Panc1 (cell line): ENCODE results near the gene B4GALT6. TPM values are rescaled to one million over a fixed set of nuclear protein-coding genes. Genes with fewer than 3 reads are reported as not detected.

ENCODE experiments used
- ATAC-seq: fragments of 200-7000 bp; cut with Tn5 transposase; 2 replicates; pipeline ENCODE4 v1.9.1; 2020; ENCODE audit warnings: mild to moderate bottlenecking, moderate library complexity
- BruUV-seq: library from RNA; stranded (reverse); fragments of 400-500 nt; replicated peaks from 2 replicates; lab custom pipeline; 2021; lab: Mats Ljungman, UMichigan
- CTCF ChIA-PET: fragments of 300-600 bp; sonication (Branson Sonifier 250); formaldehyde crosslinking; loops from one replicate; lab custom pipeline; 2022; ENCODE audit warnings: antibody characterized with exemption; lab: Charles Lee
- POLR2A ChIA-PET: fragments of 300-600 bp; sonication (Branson Sonifier 250); formaldehyde crosslinking; loops from one replicate; lab custom pipeline; 2022; ENCODE audit warnings: antibody characterized with exemption; lab: Charles Lee
- DNase-seq: peaks from one replicate; pipeline ENCODE4 v3.0.0-alpha.2; 2010; ENCODE audit warnings: low read depth, low spot score
- H3K27ac ChIP-seq: 2 replicates; pipeline ENCODE4 v1.5.1; 2011; ENCODE audit warnings: mild to moderate bottlenecking, low read length, inconsistent platforms
- H3K27me3 ChIP-seq: fragments of 200-500 bp; sonication (Bioruptor generic); 2 replicates; pipeline ENCODE4 v1.6.0; 2014; ENCODE audit warnings: low read length, inconsistent platforms; ENCODE audit not compliant: control insufficient read depth, insufficient read depth
- H3K36me3 ChIP-seq: fragments of 200-500 bp; sonication (Bioruptor generic); 2 replicates; pipeline ENCODE4 v1.5.1; 2014; ENCODE audit warnings: inconsistent platforms, mild to moderate bottlenecking, low read length, moderate library complexity; ENCODE audit not compliant: control insufficient read depth, insufficient read depth
- H3K4me1 ChIP-seq: 2 replicates; pipeline ENCODE4 v1.5.1; 2011; ENCODE audit warnings: inconsistent platforms, mild to moderate bottlenecking, low read length, moderate library complexity; ENCODE audit not compliant: control insufficient read depth, insufficient read depth
- H3K4me3 ChIP-seq, 2 experiments: 2 replicates each; pipeline ENCODE4 v1.5.1; 2011 to 2012; ENCODE audit warnings: low read depth in 2 of 2, low read length in 2 of 2, mild to moderate bottlenecking in 2 of 2, inconsistent platforms in 1 of 2, moderate library complexity in 1 of 2
- H3K9me3 ChIP-seq: fragments of 200-500 bp; sonication (Bioruptor generic); 2 replicates; pipeline ENCODE4 v1.5.1; 2014; ENCODE audit warnings: low read depth, mild to moderate bottlenecking, inconsistent platforms, low read length, moderate library complexity; ENCODE audit not compliant: control insufficient read depth, insufficient read depth
- POLR2AphosphoS5 ChIP-seq: IDR thresholded peaks from 2 replicates; pipeline ENCODE4 v1.6.1; 2012; ENCODE audit warnings: mild to moderate bottlenecking, low read depth, low read length, moderate library complexity
- SIN3A ChIP-seq: IDR thresholded peaks from 2 replicates; pipeline ENCODE4 v1.6.1; 2012; ENCODE audit warnings: low read depth, mild to moderate bottlenecking, low read length, moderate library complexity, borderline replicate concordance; ENCODE audit not compliant: insufficient read depth
- TCF7L2 ChIP-seq: IDR thresholded peaks from 2 replicates; pipeline ENCODE4 v1.6.1; 2011; ENCODE audit warnings: mild to moderate bottlenecking, low read depth, low read length, inconsistent platforms
- in situ Hi-C: cut with HindIII; loops from 2 replicates; pipeline ENCODE4 v1.10.0; 2016; ENCODE audit warnings: low sequenced_read_pairs, low pct_unique_long_range_greater_than_20kb
- intact Hi-C: fragments of 100-400 bp; cut with micrococcal nuclease; formaldehyde crosslinking; loops from one replicate; pipeline ENCODE4 v1.10.0; 2022; ENCODE audit not compliant: unreplicated experiment
- total RNA-seq: library from RNA; stranded (reverse); gene quantifications from one replicate; pipeline ENCODE4 v1.2.1, GENCODE V29; 2021; ENCODE audit not compliant: unreplicated experiment
- TF ChIP-seq, protein P1 (sequence below): fragments of 450-650 bp; IDR thresholded peaks from 2 replicates; pipeline ENCODE4 v1.5.1; 2017; ENCODE audit warnings: mild to moderate bottlenecking
- TF ChIP-seq, protein P2 (sequence below), 2 experiments: IDR thresholded peaks; 2 replicates each; pipeline ENCODE4 v1.6.1; 2011 to 2012; ENCODE audit warnings: low read depth in 2 of 2, control low read depth in 1 of 2, low read length in 1 of 2, mild to moderate bottlenecking in 1 of 2, moderate library complexity in 1 of 2; ENCODE audit not compliant: insufficient read depth in 1 of 2

B4GALT6 gene
- total RNA-seq, 1 experiment from 2014 or later = 36.3 TPM

DNA sequence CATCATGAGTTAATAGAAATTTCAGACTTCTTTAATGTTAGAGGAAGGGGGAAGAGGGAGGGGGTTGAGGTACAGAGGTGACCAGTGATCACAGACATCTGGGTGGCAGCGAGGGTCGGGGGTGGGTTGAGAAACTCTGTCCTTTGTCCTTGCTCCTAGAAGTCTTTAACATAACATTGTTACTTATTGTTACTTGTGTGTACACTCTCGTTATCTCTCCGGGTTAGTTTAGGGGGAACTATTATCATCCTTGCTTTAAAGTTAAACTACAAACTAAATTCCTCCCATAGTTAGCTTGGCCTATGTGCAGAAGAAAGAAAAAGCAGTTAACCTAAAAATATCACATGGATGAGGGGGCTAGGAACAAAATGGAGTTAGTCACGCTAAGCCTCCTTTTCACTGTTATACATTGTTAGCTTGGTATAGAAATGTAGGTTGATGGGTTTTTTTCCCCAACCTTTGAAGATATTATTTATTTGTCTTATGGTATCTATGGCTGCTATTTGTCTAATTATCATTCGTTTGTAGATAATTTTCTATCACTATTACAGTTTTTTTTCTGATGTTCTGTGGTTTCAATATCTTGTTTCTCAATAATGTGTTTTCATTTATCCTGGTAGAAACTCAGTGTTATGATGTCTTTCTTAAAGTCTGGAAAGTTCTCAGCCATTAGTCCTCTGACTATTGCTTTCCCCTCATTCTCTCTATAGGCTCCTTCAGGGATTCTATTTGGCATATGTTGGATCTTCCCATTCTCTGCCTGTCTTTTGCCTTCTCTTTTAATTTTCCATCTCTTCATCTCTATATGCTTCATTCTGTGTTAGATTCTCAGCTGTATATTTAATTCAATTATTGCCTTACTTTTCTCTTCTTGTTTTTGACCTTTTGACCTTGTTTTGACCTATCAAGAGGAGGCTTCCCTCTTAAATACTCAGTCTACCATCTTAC is 13.2 kb upstream of the B4GALT6 start:
- Histone ChIP-seq H3K27me3 (no peaks in the 10 kb centered on the region), H3K27ac (no peak overlapping the region), H3K4me1 (no peaks in the 10 kb centered on the region), H3K4me3 (no peak overlapping the region), H3K9me3 (no peaks in the 10 kb centered on the region), H3K36me3 (no peaks in the 10 kb centered on the region)
- DNase-seq = no peak
- POLR2A ChIA-PET = no interaction called here
- CTCF ChIA-PET = no interaction called here
- no TSS peak for BruUV-seq
- intact Hi-C loops (no loop called here), in situ Hi-C loops (no loop called here)
- ATAC-seq = no peak
- TF ChIP-seq SIN3A (no peak), POLR2AphosphoS5 (no peak), TCF7L2 (no peak)
- TF ChIP-seq, protein P1, sequence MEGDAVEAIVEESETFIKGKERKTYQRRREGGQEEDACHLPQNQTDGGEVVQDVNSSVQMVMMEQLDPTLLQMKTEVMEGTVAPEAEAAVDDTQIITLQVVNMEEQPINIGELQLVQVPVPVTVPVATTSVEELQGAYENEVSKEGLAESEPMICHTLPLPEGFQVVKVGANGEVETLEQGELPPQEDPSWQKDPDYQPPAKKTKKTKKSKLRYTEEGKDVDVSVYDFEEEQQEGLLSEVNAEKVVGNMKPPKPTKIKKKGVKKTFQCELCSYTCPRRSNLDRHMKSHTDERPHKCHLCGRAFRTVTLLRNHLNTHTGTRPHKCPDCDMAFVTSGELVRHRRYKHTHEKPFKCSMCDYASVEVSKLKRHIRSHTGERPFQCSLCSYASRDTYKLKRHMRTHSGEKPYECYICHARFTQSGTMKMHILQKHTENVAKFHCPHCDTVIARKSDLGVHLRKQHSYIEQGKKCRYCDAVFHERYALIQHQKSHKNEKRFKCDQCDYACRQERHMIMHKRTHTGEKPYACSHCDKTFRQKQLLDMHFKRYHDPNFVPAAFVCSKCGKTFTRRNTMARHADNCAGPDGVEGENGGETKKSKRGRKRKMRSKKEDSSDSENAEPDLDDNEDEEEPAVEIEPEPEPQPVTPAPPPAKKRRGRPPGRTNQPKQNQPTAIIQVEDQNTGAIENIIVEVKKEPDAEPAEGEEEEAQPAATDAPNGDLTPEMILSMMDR = no peak
- TF ChIP-seq, protein P2, sequence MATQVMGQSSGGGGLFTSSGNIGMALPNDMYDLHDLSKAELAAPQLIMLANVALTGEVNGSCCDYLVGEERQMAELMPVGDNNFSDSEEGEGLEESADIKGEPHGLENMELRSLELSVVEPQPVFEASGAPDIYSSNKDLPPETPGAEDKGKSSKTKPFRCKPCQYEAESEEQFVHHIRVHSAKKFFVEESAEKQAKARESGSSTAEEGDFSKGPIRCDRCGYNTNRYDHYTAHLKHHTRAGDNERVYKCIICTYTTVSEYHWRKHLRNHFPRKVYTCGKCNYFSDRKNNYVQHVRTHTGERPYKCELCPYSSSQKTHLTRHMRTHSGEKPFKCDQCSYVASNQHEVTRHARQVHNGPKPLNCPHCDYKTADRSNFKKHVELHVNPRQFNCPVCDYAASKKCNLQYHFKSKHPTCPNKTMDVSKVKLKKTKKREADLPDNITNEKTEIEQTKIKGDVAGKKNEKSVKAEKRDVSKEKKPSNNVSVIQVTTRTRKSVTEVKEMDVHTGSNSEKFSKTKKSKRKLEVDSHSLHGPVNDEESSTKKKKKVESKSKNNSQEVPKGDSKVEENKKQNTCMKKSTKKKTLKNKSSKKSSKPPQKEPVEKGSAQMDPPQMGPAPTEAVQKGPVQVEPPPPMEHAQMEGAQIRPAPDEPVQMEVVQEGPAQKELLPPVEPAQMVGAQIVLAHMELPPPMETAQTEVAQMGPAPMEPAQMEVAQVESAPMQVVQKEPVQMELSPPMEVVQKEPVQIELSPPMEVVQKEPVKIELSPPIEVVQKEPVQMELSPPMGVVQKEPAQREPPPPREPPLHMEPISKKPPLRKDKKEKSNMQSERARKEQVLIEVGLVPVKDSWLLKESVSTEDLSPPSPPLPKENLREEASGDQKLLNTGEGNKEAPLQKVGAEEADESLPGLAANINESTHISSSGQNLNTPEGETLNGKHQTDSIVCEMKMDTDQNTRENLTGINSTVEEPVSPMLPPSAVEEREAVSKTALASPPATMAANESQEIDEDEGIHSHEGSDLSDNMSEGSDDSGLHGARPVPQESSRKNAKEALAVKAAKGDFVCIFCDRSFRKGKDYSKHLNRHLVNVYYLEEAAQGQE (IDR thresholded peaks at IDR 0.05; ENCODE audit: insufficient read depth in 1 of 2, low read depth in 2 of 2, low read length in 1 of 2) = no peak

DNA sequence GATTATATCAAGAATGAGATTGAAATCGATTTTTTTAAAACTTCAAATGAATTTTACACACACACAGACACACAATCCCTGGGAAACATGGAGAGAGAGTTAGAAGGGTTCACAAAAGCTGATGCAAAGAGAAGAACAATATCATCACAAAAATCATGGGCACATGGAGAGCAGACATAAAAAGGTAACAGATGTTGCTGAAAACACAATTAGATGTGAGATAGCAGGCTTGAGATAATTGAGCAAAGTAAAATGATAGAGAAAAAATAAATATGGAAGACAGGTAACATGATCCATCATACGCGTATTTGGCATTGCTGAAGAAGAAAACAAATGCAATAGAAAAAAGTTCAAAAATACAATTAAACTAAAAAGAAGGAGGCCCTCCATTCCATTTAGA is 11.6 kb upstream of the B4GALT6 start:
- ATAC-seq = no peak
- Histone ChIP-seq H3K36me3 (no peaks in the 10 kb centered on the region), H3K27ac (no peak overlapping the region), H3K27me3 (no peaks in the 10 kb centered on the region), H3K4me1 (no peaks in the 10 kb centered on the region), H3K4me3 (no peak overlapping the region), H3K9me3 (no peaks in the 10 kb centered on the region)
- BruUV-seq = no TSS peak
- POLR2A ChIA-PET = no interaction called here
- TF ChIP-seq, protein P1 = no peak
- TF ChIP-seq POLR2AphosphoS5 (no peak), SIN3A (no peak), TCF7L2 (no peak)
- TF ChIP-seq, protein P2 (IDR thresholded peaks at IDR 0.05; ENCODE audit: insufficient read depth in 1 of 2, low read depth in 2 of 2, low read length in 1 of 2) = no peak
- CTCF ChIA-PET = no interaction called here
- intact Hi-C loops = no loop called here
- no peak for DNase-seq
- in situ Hi-C loops = no loop called here
